Stimulated activated effector memory CD8-positive, alpha-beta T cell treated with anti-CD3 and anti-CD28 coated beads, Interleukin-12 subunit alpha, Interleukin-12 subunit beta, amount 100 ng/mL, for 72 hours (primary cell): ENCODE data around the gene KCNJ15.

Source experiments
- ATAC-seq: fragments of 150-1000 bp; cut with Tn5 transposase; 2 replicates; pipeline ENCODE4 v1.10.0; 2021
- DNase-seq, 2 donors: peaks; one replicate each; pipeline ENCODE4 v3.0.0; 2021 to 2022; ENCODE audit warnings: low spot score in 2 of 2
- H3K27ac Mint-ChIP-seq: one replicate; pipeline ENCODE4 v1.8.0; 2022; ENCODE audit warnings: mild to moderate bottlenecking, mixed read lengths
- H3K36me3 Mint-ChIP-seq: one replicate; pipeline ENCODE4 v1.8.0; 2022; ENCODE audit warnings: mild to moderate bottlenecking, mixed read lengths
- H3K4me1 Mint-ChIP-seq: one replicate; pipeline ENCODE4 v1.8.0; 2022; ENCODE audit warnings: mixed read lengths
- H3K4me3 Mint-ChIP-seq: one replicate; pipeline ENCODE4 v1.8.0; 2022; ENCODE audit warnings: mild to moderate bottlenecking, mixed read lengths
- H3K9me3 Mint-ChIP-seq: one replicate; pipeline ENCODE4 v1.8.0; 2022; ENCODE audit warnings: mixed read lengths

Gene KCNJ15

DNA sequence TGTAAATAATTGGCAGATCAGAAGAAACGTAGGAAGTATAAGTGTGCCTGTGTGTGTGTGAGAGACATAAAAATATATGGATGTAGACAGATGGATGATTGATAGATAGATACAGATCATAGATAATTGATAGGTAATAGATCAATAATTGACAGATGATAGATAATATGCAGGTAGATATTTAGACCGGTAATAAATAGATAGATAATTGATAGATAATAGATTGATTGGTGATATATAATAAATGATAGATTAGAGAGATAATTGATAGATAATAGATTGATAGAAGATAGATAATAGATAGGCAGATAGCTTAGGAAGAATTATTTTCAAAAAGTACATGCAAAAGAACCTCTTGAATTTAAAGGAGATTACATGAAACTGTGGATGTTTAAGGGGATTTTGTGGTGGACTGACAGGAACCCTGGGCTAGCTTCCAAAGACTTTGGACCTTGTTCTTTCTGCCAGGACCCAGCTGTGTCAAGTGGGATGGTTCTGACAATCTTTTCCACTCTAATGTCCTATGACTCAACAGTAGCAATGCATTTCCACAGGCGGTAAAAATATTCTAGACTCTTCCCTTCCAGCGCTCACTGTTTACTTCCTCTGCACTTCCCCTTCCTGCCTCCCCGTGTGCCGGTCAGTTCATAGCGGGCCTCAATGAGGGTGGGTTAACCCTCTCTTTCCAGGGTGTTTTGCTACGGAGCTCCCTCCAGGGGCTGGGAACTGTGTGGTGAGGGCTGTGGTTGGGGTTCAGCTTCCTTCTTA lies 39.4 kb downstream of the KCNJ15 start:
- no peaks in the 10 kb centered on the region for H3K4me1 Mint-ChIP-seq
- H3K4me3 Mint-ChIP-seq, result no peak overlapping the region
- ATAC-seq (no peak), DNase-seq (no peak)
- H3K9me3 Mint-ChIP-seq, result peaks cover 3% of the 10 kb centered on the region
- H3K27ac Mint-ChIP-seq, result no peak overlapping the region
- H3K36me3 Mint-ChIP-seq, result no peaks in the 10 kb centered on the region

GRCh38 chr21:38297194-38297631 lies 40.4 kb downstream of the KCNJ15 start:
- Mint-ChIP-seq H3K4me3 (no peak overlapping the region), H3K4me1 (no peaks in the 10 kb centered on the region), H3K36me3 (no peaks in the 10 kb centered on the region), H3K27ac (no peak overlapping the region), H3K9me3 (peaks cover 3% of the 10 kb centered on the region)
- DNase-seq, result no peak
- ATAC-seq, result no peak

DNA sequence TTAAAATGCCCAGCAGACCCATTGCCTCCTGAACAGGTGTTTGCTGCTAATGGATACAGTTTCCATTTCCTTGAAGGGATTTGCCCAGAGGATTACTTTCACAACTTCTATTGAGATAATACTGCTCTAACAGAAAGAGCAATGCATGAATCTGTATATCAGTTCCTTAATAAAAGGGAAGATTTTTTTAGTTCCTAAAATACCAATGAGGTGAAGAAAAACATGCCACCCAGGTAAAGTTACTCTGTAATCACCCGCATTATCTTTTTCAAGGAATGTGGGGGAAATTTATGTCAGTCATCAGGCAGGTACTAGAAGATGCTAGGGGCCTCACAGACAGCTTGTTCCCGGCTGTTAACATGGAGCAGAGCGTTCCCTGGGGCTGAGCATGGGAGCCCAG lies 41.1 kb downstream of the KCNJ15 start:
- no peaks in the 10 kb centered on the region for H3K36me3 Mint-ChIP-seq
- H3K4me3 Mint-ChIP-seq, result no peak overlapping the region
- no peaks in the 10 kb centered on the region for H3K4me1 Mint-ChIP-seq
- H3K9me3 Mint-ChIP-seq, result peaks cover 3% of the 10 kb centered on the region
- no peak for ATAC-seq
- no peak for DNase-seq
- no peak overlapping the region for H3K27ac Mint-ChIP-seq

DNA sequence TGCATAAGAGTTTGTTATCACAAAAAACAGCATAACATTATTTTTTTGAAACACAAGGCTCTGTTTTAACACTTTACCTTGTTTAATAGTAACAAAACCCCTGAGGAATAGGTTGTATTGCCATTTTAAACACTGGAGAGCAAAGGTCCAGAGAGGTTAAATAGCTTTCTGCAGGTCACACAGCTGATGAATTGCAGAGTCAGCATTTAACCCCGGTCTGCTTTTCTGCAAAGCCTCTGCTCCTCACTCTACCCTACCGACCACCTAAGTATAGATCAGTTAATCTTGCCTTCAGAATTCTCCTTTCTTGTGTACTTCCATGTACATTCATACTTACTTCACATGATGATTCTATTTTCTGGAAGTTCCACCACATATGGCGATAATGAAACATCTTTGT lies 42.0 kb downstream of the KCNJ15 start:
- no peak overlapping the region for H3K27ac Mint-ChIP-seq
- no peak overlapping the region for H3K4me3 Mint-ChIP-seq
- ATAC-seq, result no peak
- peaks cover 3% of the 10 kb centered on the region for H3K9me3 Mint-ChIP-seq
- H3K36me3 Mint-ChIP-seq, result no peaks in the 10 kb centered on the region
- DNase-seq, result no peak
- H3K4me1 Mint-ChIP-seq, result no peaks in the 10 kb centered on the region

GRCh38 chr21:38299671-38300070 lies 42.9 kb downstream of the KCNJ15 start:
- Mint-ChIP-seq H3K4me1 (no peaks in the 10 kb centered on the region), H3K27ac (no peak overlapping the region), H3K36me3 (no peaks in the 10 kb centered on the region), H3K4me3 (no peak overlapping the region), H3K9me3 (peaks cover 3% of the 10 kb centered on the region)
- ATAC-seq (no peak), DNase-seq (no peak)

- H3K36me3 Mint-ChIP-seq, result no peaks in the 10 kb centered on the region
- DNase-seq, result no peak
- no peak for ATAC-seq
- no peak overlapping the region for H3K27ac Mint-ChIP-seq
- no peaks in the 10 kb centered on the region for H3K4me1 Mint-ChIP-seq
- peaks cover 3% of the 10 kb centered on the region for H3K9me3 Mint-ChIP-seq
- H3K4me3 Mint-ChIP-seq, result no peak overlapping the region
Observed at GRCh38 chr21:38300141-38300578, 43.4 kb downstream of the KCNJ15 start.

DNA sequence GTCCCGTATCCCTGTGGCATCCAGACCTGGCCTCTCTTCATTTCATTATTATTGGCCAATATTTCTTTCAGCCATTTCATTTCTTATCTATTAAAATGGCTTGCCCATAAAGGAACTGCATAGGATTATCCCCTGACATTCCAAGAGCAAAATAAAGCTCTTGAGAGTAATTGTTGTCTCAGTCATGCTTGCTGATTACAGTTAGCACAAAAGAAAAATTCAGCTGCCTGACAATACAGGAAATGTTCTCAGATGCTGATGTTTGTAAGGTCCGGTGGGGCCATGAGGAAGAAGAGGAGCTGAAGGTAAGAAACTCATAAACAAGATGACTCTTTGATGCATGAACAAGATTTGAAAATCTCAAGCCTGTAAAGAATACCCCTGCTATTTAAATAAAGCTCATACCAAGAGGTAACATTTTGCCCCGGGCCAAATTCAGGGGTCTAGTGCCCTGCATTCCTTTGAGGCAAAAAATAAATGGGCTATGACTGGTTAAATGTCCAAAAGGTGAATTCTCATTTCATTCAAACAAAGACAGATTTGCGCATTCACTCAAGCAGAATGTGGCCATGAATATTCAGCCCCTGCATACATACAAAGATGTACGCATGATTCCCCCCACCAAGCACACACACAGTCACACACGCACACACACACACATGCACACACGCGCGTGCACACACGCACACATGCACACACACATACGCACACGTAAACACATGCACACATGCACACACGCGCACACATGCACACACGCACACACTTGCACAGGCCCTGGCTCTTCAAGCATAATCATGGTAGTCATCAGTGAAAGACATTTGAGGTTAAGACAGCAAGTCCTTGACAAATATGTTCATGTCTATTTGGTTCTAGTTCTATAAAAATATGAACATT lies 44.8 kb downstream of the KCNJ15 start:
- ATAC-seq, result no peak
- no peak for DNase-seq
- Mint-ChIP-seq H3K4me1 (no peaks in the 10 kb centered on the region), H3K4me3 (no peak overlapping the region), H3K36me3 (no peaks in the 10 kb centered on the region), H3K9me3 (peaks cover 3% of the 10 kb centered on the region), H3K27ac (no peak overlapping the region)

DNA sequence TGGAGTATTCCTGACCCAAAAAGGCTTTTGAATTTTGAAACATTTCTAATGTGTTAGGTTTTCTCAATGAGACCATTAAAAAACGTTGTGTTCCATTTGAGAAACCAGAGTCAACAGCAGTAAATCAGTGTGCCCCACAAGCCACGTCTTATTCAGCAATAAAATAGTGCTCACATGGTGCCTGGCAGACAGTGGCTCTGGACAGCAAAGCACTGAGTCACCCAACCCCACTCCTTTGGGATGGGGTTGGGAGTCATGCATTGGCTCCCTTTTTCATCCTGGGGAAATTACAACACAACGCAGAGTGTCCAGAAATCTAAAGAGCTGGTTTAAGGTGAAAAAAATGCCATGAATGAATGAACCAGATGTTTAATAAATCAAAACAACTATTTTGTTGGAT lies 46.5 kb downstream of the KCNJ15 start:
- Mint-ChIP-seq H3K4me1 (no peaks in the 10 kb centered on the region), H3K4me3 (no peak overlapping the region), H3K27ac (no peak overlapping the region), H3K9me3 (peaks cover 3% of the 10 kb centered on the region), H3K36me3 (no peaks in the 10 kb centered on the region)
- no peak for DNase-seq
- no peak for ATAC-seq

DNA sequence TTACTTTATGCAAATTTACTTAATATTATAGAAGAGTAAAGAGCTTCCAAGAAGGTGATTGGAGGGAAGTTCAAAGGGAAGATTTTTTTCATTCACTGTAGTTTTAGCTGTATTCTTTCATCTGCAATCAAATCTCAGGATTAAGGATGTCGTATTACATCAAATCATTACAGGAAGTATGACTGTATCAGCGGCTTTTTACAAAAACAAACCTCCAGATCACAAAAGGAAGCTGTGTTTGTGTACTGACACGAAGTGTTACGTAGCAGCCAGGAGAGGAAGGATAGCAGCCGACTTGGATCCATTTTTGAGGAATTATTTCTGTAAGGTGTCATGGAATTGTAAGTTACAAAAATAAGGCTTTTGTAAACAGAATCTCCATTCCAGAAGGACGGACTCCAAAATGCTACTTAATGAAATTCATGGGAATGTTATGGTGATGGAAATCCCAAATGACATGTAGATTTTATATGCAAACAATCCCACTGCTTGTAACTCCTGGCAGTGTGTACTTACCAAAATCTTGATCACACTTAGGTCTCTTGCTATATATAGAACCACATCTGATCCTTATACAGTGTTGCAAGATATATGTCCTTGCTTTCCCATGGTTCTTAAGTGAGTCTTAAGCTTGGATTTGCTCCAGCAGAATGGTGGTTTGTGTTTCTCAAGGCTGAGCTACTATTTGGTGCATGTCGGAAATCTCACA lies 49.8 kb downstream of the KCNJ15 start:
- Mint-ChIP-seq H3K4me3 (no peak overlapping the region), H3K27ac (no peak overlapping the region), H3K4me1 (no peaks in the 10 kb centered on the region), H3K36me3 (no peaks in the 10 kb centered on the region), H3K9me3 (no peaks in the 10 kb centered on the region)
- no peak for DNase-seq
- ATAC-seq, result no peak

DNA sequence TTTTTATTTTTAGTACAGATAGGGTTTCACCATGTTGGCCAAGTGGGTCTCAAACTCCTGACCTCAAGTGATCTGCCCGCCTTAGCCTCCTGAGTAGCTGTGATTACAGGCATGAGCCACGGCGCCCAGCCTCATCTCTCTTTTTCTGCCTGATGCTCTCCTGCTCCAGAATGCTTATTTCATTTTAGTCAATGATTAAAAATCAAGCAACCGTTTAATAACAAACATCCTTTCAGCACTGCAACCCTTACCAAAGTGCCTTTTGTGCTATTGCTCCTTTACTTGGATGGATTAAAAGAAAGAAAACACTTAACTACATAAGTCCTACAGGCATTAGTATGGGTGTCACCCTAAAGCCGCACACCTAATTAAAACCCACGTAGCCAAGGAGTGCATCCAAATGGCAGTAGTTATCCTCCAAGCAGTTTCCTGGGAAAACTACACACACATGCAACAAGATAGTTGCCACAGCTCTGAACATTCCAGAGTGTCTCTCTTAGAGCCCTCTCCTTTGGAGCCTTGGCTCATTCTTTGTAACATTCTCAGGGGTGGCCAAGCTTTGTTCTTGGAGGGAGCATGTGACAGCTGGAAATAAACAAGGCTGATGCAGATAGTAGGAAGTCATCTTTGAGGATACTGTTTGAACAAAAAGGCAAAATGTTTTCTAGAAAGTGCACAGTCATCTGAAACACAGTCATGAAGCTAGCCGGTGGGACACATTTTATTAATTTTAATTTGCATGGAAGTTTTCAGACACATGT lies 51.2 kb downstream of the KCNJ15 start:
- no peaks in the 10 kb centered on the region for H3K36me3 Mint-ChIP-seq
- no peak overlapping the region for H3K4me3 Mint-ChIP-seq
- no peaks in the 10 kb centered on the region for H3K4me1 Mint-ChIP-seq
- ATAC-seq (no peak), DNase-seq (no peak)
- H3K9me3 Mint-ChIP-seq, result no peaks in the 10 kb centered on the region
- H3K27ac Mint-ChIP-seq, result no peak overlapping the region

DNA sequence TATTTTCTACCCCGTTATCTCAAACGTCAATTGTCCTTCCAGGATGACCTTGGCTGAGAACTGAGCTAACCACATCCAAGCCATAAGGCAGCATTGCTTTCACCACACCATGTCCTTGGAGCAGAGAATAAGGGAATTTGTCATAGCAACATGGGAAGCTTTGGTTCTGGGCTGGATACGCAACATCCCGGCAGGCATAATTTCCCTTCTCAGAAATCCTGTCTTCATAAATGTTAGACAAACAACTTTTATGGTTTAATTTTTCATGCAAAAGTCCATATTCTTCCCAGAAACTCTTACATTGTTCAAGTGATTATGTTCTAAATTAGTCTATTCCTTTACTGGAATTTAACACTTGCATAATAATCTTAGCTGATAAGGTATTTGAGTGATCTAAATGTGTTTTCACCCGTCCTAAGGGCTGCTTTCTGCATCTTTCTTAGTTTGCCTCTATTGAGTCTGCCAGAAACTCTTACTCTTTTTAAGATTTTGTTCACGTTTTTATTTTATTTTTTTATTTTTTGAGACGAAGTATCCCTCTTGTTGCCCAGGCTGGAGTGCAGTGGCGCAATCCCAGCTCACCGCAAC lies 51.8 kb downstream of the KCNJ15 start:
- H3K9me3 Mint-ChIP-seq, result no peaks in the 10 kb centered on the region
- H3K4me3 Mint-ChIP-seq, result no peak overlapping the region
- ATAC-seq (no peak), DNase-seq (no peak)
- H3K27ac Mint-ChIP-seq, result no peak overlapping the region
- H3K36me3 Mint-ChIP-seq, result no peaks in the 10 kb centered on the region
- H3K4me1 Mint-ChIP-seq, result no peaks in the 10 kb centered on the region

- no peaks in the 10 kb centered on the region for H3K9me3 Mint-ChIP-seq
- ATAC-seq (no peak), DNase-seq (no peak)
- no peak overlapping the region for H3K4me3 Mint-ChIP-seq
- H3K4me1 Mint-ChIP-seq, result no peaks in the 10 kb centered on the region
- H3K27ac Mint-ChIP-seq, result no peak overlapping the region
- H3K36me3 Mint-ChIP-seq, result no peaks in the 10 kb centered on the region
Observed at GRCh38 chr21:38310646-38311485, 54.1 kb downstream of the KCNJ15 start.

- Mint-ChIP-seq H3K27ac (no peak overlapping the region), H3K4me1 (no peaks in the 10 kb centered on the region), H3K9me3 (no peaks in the 10 kb centered on the region), H3K4me3 (no peak overlapping the region), H3K36me3 (no peaks in the 10 kb centered on the region)
- DNase-seq (no peak), ATAC-seq (no peak)
Observed at GRCh38 chr21:38311765-38312164, 55.0 kb downstream of the KCNJ15 start.

DNA sequence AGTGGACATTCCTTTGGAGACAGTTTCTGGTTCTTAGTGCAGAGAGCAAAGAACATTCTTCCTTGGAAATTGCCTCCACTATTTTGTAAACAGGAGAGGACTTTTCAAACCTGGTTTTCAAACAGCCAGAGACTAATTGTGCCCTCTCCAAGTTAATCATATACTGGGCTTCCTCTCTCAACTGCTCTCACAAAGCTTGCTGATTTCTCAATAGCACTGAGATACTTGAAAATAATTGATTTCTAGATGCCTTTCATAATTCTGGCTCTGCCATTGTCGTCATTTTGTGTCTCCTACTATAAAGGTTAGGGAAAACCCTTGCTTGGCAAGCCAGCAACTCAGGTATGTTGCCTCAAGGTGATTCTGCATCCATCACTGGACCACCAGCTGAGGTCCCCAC lies 56.0 kb downstream of the KCNJ15 start:
- no peaks in the 10 kb centered on the region for H3K36me3 Mint-ChIP-seq
- no peak overlapping the region for H3K27ac Mint-ChIP-seq
- H3K4me1 Mint-ChIP-seq, result no peaks in the 10 kb centered on the region
- no peak for ATAC-seq
- no peak for DNase-seq
- no peaks in the 10 kb centered on the region for H3K9me3 Mint-ChIP-seq
- H3K4me3 Mint-ChIP-seq, result no peak overlapping the region
